Right renal pelvis (tissue), 4 donors: Measurements from ENCODE around the gene TBC1D3B. TPM values are rescaled to one million over a fixed set of nuclear protein-coding genes. Genes with fewer than 3 reads are reported as not detected.
"Not testable (repeated sequence)": the region's sequence is repeated elsewhere in the genome, so short reads cannot be mapped to it uniquely, and the experiment has no call there.

Experiments used
- DNase-seq, 4 donors: peaks; one replicate each; pipeline ENCODE4 v3.0.0-alpha.2; 2013; ENCODE audit warnings: low read depth in 4 of 4, low spot score in 3 of 4, missing footprints in 1 of 4
- polyA plus RNA-seq, 4 donors: library from polyadenylated mRNA; unstranded; fragments of 120-200 nt; gene quantifications; one replicate each; pipeline ENCODE4 v1.2.1, GENCODE V29; 2013; ENCODE audit not compliant: insufficient read length in 4 of 4

TBC1D3B gene
- polyA plus RNA-seq, result 1 to 10 TPM; 3.6 to 8.5 (median 6.5) TPM

GRCh38 chr17:36176536-36176935 is at the start of gene TBC1D3B:
TSS of gene TBC1D3B (minus strand) at chr17:36176636. CDS start at chr17:36175050, 1,586 bp downstream.
- DNase-seq, result not testable (repeated sequence)

DNA sequence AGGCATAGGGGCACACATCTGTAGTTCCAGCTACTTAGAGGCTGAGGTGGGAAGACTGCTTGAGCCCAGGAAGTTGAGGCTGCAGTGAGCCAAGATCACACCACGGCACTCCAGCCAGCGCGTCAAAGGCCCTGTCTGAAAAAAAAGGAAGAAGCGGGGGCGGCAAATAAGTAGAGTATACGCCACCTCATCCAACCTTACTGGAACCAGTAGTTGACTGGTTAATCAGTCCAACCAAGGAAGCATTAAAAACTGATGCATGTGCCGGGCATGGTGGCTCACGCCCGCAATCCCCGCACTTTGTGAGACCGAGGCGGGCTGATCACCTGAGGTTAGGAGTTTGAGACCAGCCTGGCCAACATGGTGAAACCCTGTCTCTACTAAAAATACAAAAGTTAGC is 46.5 kb upstream of the TBC1D3B start:
- DNase-seq, result not testable (repeated sequence)

DNA sequence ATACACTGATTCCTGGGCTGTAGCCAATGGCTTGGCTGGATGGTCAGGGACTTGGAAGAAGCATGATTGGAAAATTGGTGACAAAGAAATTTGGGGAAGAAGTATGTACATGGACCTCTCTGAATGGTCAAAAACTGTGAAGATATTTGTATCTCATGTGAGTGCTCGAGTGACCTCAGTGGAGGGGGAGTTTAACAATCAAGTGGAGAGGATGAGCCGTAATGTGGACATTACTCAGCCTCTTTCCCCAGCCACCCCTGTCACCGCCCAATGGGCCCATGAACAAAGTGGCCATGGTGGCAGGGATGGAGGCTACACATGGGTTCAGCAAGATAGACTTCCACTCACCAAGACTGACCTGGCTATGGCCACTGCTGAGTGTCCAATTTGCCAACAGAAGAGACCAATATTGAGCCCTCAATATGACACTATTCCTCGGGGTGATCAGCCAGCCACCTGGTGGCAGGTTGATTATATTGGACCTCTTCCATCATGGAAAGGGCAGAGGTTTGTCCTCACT is 45.2 kb upstream of the TBC1D3B start:
- not testable (repeated sequence) for DNase-seq

GRCh38 chr17:36220737-36221580 is 44.5 kb upstream of the TBC1D3B start:
- not testable (repeated sequence) for DNase-seq

DNA sequence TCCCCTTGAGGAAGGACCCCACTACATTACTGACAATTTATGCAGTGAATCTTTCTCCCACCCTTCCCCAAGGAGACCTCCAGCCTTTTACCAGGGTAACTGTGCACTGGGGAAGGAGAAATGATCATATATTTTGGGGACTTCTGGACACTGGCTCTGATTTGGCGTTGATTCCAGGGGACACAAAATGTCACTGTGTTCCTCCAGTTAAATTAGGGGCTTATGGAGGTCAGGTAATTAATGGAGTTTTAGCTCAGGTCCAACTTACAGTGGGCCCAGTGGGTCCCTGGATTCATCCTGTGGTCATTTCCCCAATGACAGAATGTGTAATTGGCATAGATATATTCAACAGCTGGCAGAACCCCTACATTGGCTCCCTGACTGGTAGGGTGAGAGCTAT is 43.1 kb upstream of the TBC1D3B start:
- not testable (repeated sequence) for DNase-seq

DNA sequence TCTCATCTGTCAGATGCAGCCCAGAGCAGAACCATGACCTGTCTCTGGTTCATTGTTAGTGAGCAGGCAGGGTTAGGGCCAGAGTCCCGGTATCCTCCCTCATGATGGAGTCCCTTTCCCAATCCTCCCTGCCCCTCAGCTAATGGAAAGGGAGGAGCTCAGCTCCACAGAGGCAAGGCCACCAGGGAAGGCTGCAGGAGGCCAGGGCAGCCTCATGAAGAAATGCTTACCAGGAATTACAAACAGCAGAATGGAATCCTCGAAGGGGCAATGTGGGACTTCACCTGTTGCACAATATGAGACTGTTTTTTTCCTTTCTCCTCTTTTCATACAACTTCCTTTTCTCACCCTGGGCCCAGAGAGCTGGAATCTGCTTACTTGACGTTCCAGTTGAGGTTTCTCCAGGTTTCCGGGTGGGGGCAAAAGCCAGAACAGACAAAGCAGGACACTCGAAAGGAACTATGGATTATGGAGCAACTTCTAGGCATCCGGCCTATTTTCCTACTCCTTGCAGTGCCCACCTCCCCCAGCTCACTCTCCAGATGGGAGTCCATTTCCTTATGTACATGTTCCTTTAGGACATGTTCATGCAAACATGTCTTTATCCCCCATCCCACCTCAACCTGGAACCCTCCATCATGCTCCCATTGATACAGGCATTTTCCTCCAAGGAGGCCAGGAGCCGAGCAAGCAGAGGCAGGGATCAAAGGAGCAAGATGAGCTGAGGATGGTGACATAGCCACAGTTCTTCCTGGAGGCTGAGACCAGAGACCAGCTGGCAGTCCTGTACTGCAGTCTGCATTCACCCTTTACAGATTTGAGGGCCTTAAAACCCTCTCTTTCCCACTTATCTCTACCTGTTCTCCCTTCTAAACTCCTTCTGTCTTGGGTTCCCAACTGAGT is 39.2 kb upstream of the TBC1D3B start:
- DNase-seq, result not testable (repeated sequence)

- no peak for DNase-seq
These were observed 38.5 kb upstream of the TBC1D3B start for GRCh38 chr17:36214918-36215317.

DNA sequence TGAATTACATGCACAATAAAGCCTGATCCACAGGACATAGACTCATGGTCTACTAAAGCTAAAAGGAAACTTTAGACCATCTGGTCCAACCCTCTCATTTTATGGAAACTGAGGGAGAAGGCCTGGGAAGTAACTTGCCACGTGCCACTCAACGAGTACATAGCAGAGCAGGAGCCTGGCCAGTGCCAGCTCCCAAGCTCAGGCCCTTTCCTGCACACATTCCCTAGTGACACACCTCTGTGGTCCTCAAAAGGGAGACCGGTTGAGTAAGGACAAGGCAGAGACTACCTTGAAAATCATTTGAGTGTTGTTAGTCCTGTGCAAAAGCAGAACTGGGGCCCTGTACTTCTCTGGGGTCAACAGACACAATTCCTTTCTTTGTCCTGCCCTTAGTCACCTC is 37.3 kb upstream of the TBC1D3B start:
- no peak for DNase-seq

GRCh38 chr17:36212966-36213365 is 36.5 kb upstream of the TBC1D3B start:
- DNase-seq, result no peak

- DNase-seq, result no peak
These were observed 35.8 kb upstream of the TBC1D3B start for GRCh38 chr17:36212272-36212605.

GRCh38 chr17:36211484-36212271 is 35.2 kb upstream of the TBC1D3B start:
- not testable (repeated sequence) for DNase-seq

DNA sequence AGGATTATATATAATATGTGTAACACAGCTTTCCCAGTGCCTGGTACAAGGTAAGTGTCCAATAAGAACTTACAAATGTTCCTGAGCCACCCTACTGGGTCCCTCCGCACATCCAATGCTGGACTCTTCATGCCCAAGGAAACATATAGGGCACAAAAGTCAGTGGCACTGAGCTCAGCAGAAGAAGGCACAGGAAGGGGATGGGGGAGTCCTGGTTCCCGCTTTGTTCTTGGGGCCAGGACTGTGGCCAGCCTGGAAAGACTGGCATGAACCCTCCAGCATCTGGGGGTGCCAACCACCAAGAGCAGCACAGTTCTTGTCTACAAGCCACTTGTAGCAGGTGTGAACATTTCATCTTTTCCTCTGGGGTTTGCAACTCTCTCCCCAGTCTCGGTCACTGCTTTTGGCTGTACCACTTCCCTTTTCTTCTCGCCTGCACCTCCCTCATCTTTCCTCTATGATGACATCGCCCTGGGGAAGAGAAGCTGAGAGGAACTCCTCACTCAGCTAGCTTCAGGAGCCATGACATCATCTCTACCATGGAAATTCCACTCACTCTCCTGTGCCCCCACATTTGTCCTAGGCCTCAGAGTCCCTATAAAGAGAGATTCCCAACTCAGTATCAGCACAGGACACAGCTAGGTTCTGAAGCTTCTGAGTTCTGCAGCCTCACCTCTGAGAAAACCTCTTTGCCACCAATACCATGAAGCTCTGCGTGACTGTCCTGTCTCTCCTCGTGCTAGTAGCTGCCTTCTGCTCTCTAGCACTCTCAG is 34.2 kb upstream of the TBC1D3B start, which contains the start of gene CCL4L2:
CCL4L2 (plus strand) TSS at position 625 of the 773 bp plus-strand sequence.
- DNase-seq, result not testable (repeated sequence)

- no peak for DNase-seq
These were observed 33.1 kb upstream of the TBC1D3B start for GRCh38 chr17:36209575-36209974.

- not testable (repeated sequence) for DNase-seq
These were observed 30.9 kb upstream of the TBC1D3B start for GRCh38 chr17:36207383-36207782.

DNA sequence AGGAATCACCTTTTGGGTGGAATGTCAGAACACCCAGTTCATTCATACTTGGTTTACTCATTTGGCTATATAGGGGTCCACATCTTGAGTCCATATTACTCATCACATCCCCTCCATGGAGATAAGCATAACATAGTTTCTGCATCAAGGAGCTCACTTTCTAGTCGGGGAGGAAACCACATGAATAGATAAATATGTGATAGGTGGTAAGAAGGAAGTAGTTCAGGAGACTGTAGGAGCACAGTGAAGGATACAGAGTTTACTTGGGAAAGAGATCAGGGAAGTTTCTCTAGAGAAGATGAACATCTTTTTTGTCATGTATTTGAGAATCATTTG is 30.0 kb upstream of the TBC1D3B start:
- DNase-seq, result not testable (repeated sequence)

DNA sequence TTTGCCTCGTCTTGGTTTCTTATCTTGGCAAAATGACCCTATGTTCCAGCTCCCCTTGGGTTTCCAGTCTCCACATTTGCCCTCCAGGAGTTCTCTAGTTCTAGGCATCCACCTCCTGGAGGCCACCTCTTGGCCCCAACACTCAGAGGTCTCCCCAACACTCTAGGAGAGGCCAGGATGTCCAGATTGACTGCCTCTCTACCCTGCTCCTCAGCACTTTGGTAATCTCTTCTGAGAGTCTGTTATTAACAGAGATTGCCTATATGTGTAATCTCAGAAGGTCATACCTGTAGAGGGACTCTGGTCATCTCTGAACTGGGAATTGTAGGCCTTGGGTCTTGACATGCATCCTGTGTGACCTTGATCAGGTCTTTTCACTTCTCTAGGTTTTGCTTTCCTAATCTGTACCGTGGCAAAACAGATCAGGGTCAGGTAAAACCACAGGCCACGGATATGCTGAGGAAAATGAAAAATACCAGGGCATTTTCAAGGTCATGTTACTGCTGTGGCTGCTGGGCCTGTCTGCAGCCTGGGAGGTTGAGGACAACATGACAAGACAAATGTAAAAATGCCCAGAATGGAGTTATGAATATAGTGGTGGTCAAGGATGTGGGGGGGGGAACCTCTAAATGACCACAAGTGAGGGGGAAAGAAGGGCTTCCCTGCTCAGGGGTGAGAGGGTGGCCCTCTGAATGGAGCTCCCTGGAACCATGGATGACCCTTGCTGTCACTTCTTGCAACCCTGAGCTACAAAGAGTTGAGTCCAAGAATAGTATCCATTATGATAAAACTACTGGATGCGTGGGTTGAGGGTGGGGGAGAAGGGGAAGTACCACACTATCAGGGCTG is 29.4 kb upstream of the TBC1D3B start:
- no peak for DNase-seq

- no peak for DNase-seq
These were observed 28.5 kb upstream of the TBC1D3B start for GRCh38 chr17:36204724-36205500.

GRCh38 chr17:36203335-36203734 is 26.9 kb upstream of the TBC1D3B start:
- DNase-seq, result no peak
